ENCODE results near the gene SPATA24.
A peak's percentile ranks its signal among the peaks of the same experiment; 100 is the strongest.
"Not testable (repeated sequence)": the region's sequence is repeated elsewhere in the genome, so short reads cannot be mapped to it uniquely, and the experiment has no call there.

The SPATA24 gene

GRCh38 chr5:139394123-139394653, 9.7 kb downstream of the SPATA24 start:
- peak; percentile 45 to 65 for DNase-seq

- no peak for DNase-seq
Measured at GRCh38 chr5:139393497-139394122, 10.3 kb downstream of the SPATA24 start.

GRCh38 chr5:139392678-139393496, 11.0 kb downstream of the SPATA24 start:
- DNase-seq: peak; percentile 74 to 84

GRCh38 chr5:139392324-139392677, 11.6 kb downstream of the SPATA24 start:
- DNase-seq: no peak

- no peak for DNase-seq
Measured at GRCh38 chr5:139391570-139392323, 12.1 kb downstream of the SPATA24 start.

- DNase-seq: no peak
Measured at GRCh38 chr5:139390639-139391569, 13.0 kb downstream of the SPATA24 start.

- DNase-seq: peak; percentile 39 to 47
Measured at GRCh38 chr5:139389701-139390638, 13.9 kb downstream of the SPATA24 start, which contains the start of gene MZB1. TSS of gene MZB1 (minus strand) at chr5:139389913. CDS start at chr5:139389856, 57 bp downstream.

- DNase-seq: no peak
Measured at GRCh38 chr5:139388198-139388821, 15.6 kb downstream of the SPATA24 start.

GRCh38 chr5:139387611-139388197, 16.2 kb downstream of the SPATA24 start:
- no peak for DNase-seq

- DNase-seq: not testable (repeated sequence)
Measured at GRCh38 chr5:139386956-139387355, 16.9 kb downstream of the SPATA24 start.

- DNase-seq: no peak
Measured at GRCh38 chr5:139386050-139386438, 17.8 kb downstream of the SPATA24 start.

- DNase-seq: no peak
Measured at GRCh38 chr5:139385061-139386049, 18.5 kb downstream of the SPATA24 start.

GRCh38 chr5:139384591-139385051, 19.3 kb downstream of the SPATA24 start:
- DNase-seq: no peak

GRCh38 chr5:139383993-139384590, 19.8 kb downstream of the SPATA24 start:
- no peak for DNase-seq

- no peak for DNase-seq
Measured at GRCh38 chr5:139383275-139383992, 20.5 kb downstream of the SPATA24 start, which contains the start of gene SLC23A1. TSS of gene SLC23A1 (minus strand) at chr5:139383297. CDS start at chr5:139383253, 44 bp downstream.

- DNase-seq: no peak
Measured at GRCh38 chr5:139382807-139383206, 21.1 kb downstream of the SPATA24 start.

Measured in stimulated activated CD4-positive, alpha-beta T cell treated with anti-CD3 and anti-CD28 coated beads, Interleukin-2, amount 100 ng/mL, for 48 hours (primary cell).